ENCODE results near the gene MMADHC.

MMADHC gene

DNA sequence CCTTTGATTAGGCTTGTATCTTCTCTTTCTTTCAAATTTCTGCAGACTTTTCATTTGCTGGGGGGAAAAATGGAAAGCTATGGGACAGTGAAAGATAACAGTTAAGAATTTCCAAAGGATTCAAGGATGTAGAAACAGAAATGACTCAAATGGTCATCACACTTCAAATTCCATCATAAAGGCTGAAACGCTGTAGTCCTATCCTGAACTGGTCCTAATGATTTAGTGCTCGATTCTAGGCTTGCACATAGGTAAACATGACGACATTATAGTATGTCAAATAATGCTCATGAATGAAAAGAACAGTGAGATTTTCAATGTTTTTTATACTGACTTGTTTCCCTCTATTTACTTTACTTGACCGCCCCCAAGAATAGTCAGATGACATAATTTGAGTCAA lies 15.7 kb upstream of the MMADHC start:
- no peak for DNase-seq (ENCODE audit: low read depth, low spot score)
- no peak for TF ChIP-seq YY1 (IDR thresholded peaks at IDR 0.05; ENCODE audit: insufficient read depth, insufficient read length)
- TF ChIP-seq SUZ12 (IDR thresholded peaks at IDR 0.05; ENCODE audit: extremely low read depth, insufficient read depth, insufficient read length): no peak
- TF ChIP-seq ZNF274 (IDR thresholded peaks at IDR 0.05; ENCODE audit: low read depth, low read length): no peak

GRCh38 chr2:149601141-149601796 lies 13.7 kb upstream of the MMADHC start:
- no peak for TF ChIP-seq SUZ12 (IDR thresholded peaks at IDR 0.05; ENCODE audit: extremely low read depth, insufficient read depth, insufficient read length)
- no peaks in the 10 kb centered on the region for H3K27me3 ChIP-seq (ENCODE audit: insufficient read depth, insufficient read length)
- H3K4me3 ChIP-seq (ENCODE audit: insufficient read length, low read depth): no peak overlapping the region
- DNase-seq (ENCODE audit: low read depth, low spot score): no peak
- peaks cover 2% of the 10 kb centered on the region for H3K4me1 ChIP-seq (ENCODE audit: insufficient read depth, insufficient read length)
- H3K9me3 ChIP-seq (ENCODE audit: insufficient read depth, low read length): peaks cover 12% of the 10 kb centered on the region
- H3K36me3 ChIP-seq (ENCODE audit: insufficient read depth, insufficient read length, low read length): no peaks in the 10 kb centered on the region
- H3K9ac ChIP-seq (ENCODE audit: insufficient read length, low read depth): no peak overlapping the region

More for the DNA sequence above, 15.7 kb upstream of the MMADHC start:
- Histone ChIP-seq H3K4me3 (ENCODE audit: insufficient read length, low read depth) (no peak overlapping the region), H3K4me1 (ENCODE audit: insufficient read depth, insufficient read length) (no peaks in the 10 kb centered on the region), H3K36me3 (ENCODE audit: insufficient read depth, insufficient read length, low read length) (no peaks in the 10 kb centered on the region), H3K9ac (ENCODE audit: insufficient read length, low read depth) (no peak overlapping the region), H3K27me3 (ENCODE audit: insufficient read depth, insufficient read length) (no peaks in the 10 kb centered on the region), H3K9me3 (ENCODE audit: insufficient read depth, low read length) (peaks cover 16% of the 10 kb centered on the region)

DNA sequence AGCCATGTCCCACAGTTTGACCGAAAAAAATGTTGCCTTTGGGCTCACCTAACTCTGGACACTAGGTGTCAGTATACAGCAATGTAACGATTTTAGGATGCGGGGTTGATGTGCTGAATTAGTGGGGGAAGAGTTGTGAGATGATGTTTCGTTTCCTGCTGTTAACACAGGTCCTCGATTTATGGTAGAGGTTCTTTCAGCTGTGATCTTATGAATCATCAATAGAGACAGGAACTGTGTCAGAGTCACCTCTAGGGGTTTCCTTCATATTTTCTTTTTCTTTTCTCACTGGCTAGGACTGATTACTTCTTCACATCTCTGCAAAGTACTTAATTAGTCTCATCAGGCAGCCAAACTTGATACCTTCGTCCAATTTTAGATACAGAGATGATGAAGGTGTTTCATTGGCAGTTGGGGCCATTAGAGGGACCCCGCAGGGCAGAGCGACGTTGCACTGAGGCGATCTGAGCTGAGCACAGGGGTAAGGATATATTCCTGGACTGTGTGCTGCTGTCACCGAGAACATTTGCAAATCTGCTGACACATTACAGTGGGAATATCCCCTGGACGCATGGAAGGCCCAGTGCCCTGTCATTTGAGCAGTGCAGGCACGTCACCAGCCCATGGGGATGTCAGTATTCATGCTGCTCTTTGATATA lies 10.2 kb upstream of the MMADHC start:
- peak; percentile 48 for DNase-seq (ENCODE audit: low read depth, low spot score)
- Histone ChIP-seq H3K9ac (ENCODE audit: insufficient read length, low read depth) (peak overlapping the region; percentile 58), H3K4me3 (ENCODE audit: insufficient read length, low read depth) (no peak overlapping the region), H3K27me3 (ENCODE audit: insufficient read depth, insufficient read length) (no peaks in the 10 kb centered on the region), H3K4me1 (ENCODE audit: insufficient read depth, insufficient read length) (peaks cover 2% of the 10 kb centered on the region), H3K9me3 (ENCODE audit: insufficient read depth, low read length) (peaks cover 12% of the 10 kb centered on the region), H3K36me3 (ENCODE audit: insufficient read depth, insufficient read length, low read length) (no peaks in the 10 kb centered on the region)
- TF ChIP-seq SUZ12 (IDR thresholded peaks at IDR 0.05; ENCODE audit: extremely low read depth, insufficient read depth, insufficient read length) (no peak), YY1 (IDR thresholded peaks at IDR 0.05; ENCODE audit: insufficient read depth, insufficient read length) (no peak), ZNF274 (IDR thresholded peaks at IDR 0.05; ENCODE audit: low read depth, low read length) (no peak)

DNA sequence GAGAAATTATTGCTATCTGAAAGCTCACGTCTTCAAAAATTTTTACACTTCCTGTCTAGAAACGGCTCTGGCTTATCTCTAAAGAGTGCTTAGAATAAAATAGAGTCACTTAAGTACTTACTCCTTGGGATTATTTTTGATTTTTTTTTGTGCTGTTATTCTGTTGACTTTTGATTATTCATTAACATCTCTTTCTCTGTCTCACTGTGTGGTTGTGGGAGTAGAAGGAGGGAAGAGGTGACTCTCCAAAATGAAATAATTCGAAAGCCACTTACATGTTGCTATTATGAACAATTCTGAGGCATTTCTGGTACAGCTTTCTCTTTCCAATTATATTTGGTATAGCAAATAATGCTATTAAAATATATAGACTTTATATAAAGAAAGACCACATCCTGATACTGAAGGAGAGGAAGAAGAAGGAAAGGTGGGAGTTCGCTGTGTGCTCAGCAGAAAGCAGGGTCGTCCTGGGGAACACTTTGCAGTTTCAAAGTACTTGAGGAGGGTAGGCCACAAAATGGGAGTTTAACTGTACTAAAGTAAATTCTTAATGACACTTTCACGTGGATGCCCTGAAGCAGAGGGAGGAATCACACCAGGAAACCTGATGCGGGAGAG lies 9.6 kb upstream of the MMADHC start:
- H3K27me3 ChIP-seq (ENCODE audit: insufficient read depth, insufficient read length): no peaks in the 10 kb centered on the region
- H3K9ac ChIP-seq (ENCODE audit: insufficient read length, low read depth): no peak overlapping the region
- H3K4me1 ChIP-seq (ENCODE audit: insufficient read depth, insufficient read length): peaks cover 2% of the 10 kb centered on the region
- no peaks in the 10 kb centered on the region for H3K36me3 ChIP-seq (ENCODE audit: insufficient read depth, insufficient read length, low read length)
- H3K4me3 ChIP-seq (ENCODE audit: insufficient read length, low read depth): no peak overlapping the region
- H3K9me3 ChIP-seq (ENCODE audit: insufficient read depth, low read length): peaks cover 12% of the 10 kb centered on the region
- TF ChIP-seq ZNF274 (IDR thresholded peaks at IDR 0.05; ENCODE audit: low read depth, low read length): no peak
- no peak for TF ChIP-seq SUZ12 (IDR thresholded peaks at IDR 0.05; ENCODE audit: extremely low read depth, insufficient read depth, insufficient read length)
- TF ChIP-seq YY1 (IDR thresholded peaks at IDR 0.05; ENCODE audit: insufficient read depth, insufficient read length): no peak
- no peak for DNase-seq (ENCODE audit: low read depth, low spot score)

GRCh38 chr2:149596471-149596870 lies 8.9 kb upstream of the MMADHC start:
- Histone ChIP-seq H3K9ac (ENCODE audit: insufficient read length, low read depth) (no peak overlapping the region), H3K4me3 (ENCODE audit: insufficient read length, low read depth) (no peak overlapping the region), H3K4me1 (ENCODE audit: insufficient read depth, insufficient read length) (peaks cover 2% of the 10 kb centered on the region), H3K36me3 (ENCODE audit: insufficient read depth, insufficient read length, low read length) (no peaks in the 10 kb centered on the region), H3K27me3 (ENCODE audit: insufficient read depth, insufficient read length) (no peaks in the 10 kb centered on the region), H3K9me3 (ENCODE audit: insufficient read depth, low read length) (peaks cover 11% of the 10 kb centered on the region)
- no peak for DNase-seq (ENCODE audit: low read depth, low spot score)
- TF ChIP-seq ZNF274 (IDR thresholded peaks at IDR 0.05; ENCODE audit: low read depth, low read length) (no peak), SUZ12 (IDR thresholded peaks at IDR 0.05; ENCODE audit: extremely low read depth, insufficient read depth, insufficient read length) (no peak), YY1 (IDR thresholded peaks at IDR 0.05; ENCODE audit: insufficient read depth, insufficient read length) (no peak)

DNA sequence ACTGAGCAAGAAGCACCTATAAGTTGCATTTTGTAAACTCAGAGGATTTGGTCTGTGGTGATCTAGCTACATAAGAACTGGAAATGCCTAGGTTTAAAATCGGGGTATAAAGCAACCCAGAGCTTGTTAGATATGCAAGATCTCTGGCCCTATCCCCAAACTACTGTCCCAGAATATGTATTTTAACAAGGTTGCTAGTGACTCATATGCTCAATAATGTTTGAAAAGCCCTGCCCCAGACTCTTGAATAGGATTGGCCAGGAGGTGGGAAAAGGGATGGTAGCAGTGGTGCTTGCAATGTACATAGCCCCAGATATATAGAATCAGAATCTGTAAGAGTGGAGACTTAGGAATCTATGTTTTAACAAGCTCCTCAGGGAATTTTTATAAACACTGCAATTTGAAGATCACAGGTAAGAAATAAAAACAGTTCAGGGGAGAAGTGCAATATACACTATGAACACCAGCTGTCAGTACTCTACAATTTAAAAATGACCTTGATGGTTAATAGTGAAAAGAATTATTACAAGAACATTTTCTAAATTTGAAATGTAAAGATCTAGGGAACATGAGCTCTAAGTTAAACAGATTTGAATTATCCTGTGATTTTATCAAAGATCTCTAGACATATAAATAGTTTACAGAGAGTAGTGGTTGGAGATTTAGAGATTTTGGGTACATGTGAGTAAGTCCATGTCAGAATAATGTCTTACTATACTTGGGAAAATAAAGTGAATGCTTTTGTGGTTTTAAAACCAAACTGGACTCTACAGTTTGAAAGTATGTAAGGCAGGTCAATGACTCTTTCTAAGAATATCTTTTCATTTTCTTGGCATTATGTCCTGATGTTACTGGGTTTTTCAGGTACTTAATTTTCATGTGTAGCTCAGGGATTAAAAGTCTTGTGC lies 7.7 kb upstream of the MMADHC start:
- Histone ChIP-seq H3K4me1 (ENCODE audit: insufficient read depth, insufficient read length) (peaks cover 2% of the 10 kb centered on the region), H3K9me3 (ENCODE audit: insufficient read depth, low read length) (no peaks in the 10 kb centered on the region), H3K9ac (ENCODE audit: insufficient read length, low read depth) (no peak overlapping the region), H3K4me3 (ENCODE audit: insufficient read length, low read depth) (no peak overlapping the region), H3K36me3 (ENCODE audit: insufficient read depth, insufficient read length, low read length) (no peaks in the 10 kb centered on the region), H3K27me3 (ENCODE audit: insufficient read depth, insufficient read length) (no peaks in the 10 kb centered on the region)
- DNase-seq (ENCODE audit: low read depth, low spot score): no peak
- TF ChIP-seq SUZ12 (IDR thresholded peaks at IDR 0.05; ENCODE audit: extremely low read depth, insufficient read depth, insufficient read length): no peak
- no peak for TF ChIP-seq YY1 (IDR thresholded peaks at IDR 0.05; ENCODE audit: insufficient read depth, insufficient read length)
- TF ChIP-seq ZNF274 (IDR thresholded peaks at IDR 0.05; ENCODE audit: low read depth, low read length): no peak
